IMR-90 (cell line): ENCODE measurements around the gene RAB27B.

Experiments
- BHLHE40 ChIP-seq: fragments of 150-350 bp; IDR thresholded peaks from 2 replicates; pipeline ENCODE4 v1.6.1; 2016; ENCODE audit warnings: mild to moderate bottlenecking, low read depth, low read length
- CEBPB ChIP-seq: IDR thresholded peaks from 2 replicates; pipeline ENCODE4 v1.6.1; 2012; ENCODE audit warnings: low read depth, low read length, improper control_type of control experiment
- CTCF ChIP-seq: conservative IDR thresholded peaks from 2 replicates; pipeline ENCODE4 v1.5.1; 2012; ENCODE audit warnings: mild to moderate bottlenecking, low read depth, low read length, improper control_type of control experiment
- FOS ChIP-seq: fragments of 150-350 bp; IDR thresholded peaks from 2 replicates; pipeline ENCODE4 v1.6.1; 2016; ENCODE audit warnings: low read depth, low read length
- MAFK ChIP-seq: IDR thresholded peaks from 2 replicates; pipeline ENCODE4 v1.6.1; 2012; ENCODE audit warnings: low read depth, low read length, improper control_type of control experiment
- MAZ ChIP-seq: IDR thresholded peaks from 2 replicates; pipeline ENCODE4 v1.6.1; 2012; ENCODE audit warnings: low read depth, mild to moderate bottlenecking, low read length, improper control_type of control experiment, moderate library complexity, borderline replicate concordance
- MXI1 ChIP-seq: IDR thresholded peaks from 2 replicates; pipeline ENCODE4 v1.6.1; 2012; ENCODE audit warnings: low read depth, mild to moderate bottlenecking, low read length, moderate library complexity, borderline replicate concordance
- NFE2L2 ChIP-seq: fragments of 150-350 bp; IDR thresholded peaks from 2 replicates; pipeline ENCODE4 v1.6.1; 2016; ENCODE audit warnings: low read depth, mild to moderate bottlenecking, low read length
- POLR2A ChIP-seq: IDR thresholded peaks from 2 replicates; pipeline ENCODE4 v1.6.1; 2012; ENCODE audit warnings: mild to moderate bottlenecking, low read depth, low read length
- RAD21 ChIP-seq: IDR thresholded peaks from 2 replicates; pipeline ENCODE4 v1.6.1; 2012; ENCODE audit warnings: low read length, improper control_type of control experiment
- RFX5 ChIP-seq: IDR thresholded peaks from 2 replicates; pipeline ENCODE4 v1.8.0; 2012; ENCODE audit warnings: low read depth, mild to moderate bottlenecking, low read length, moderate library complexity
- USF2 ChIP-seq: fragments of 150-350 bp; IDR thresholded peaks from 2 replicates; pipeline ENCODE4 v1.6.1; 2017; ENCODE audit warnings: mild to moderate bottlenecking, antibody characterized with exemption, low read length, low read depth

- TF ChIP-seq MAFK = no peak
- no peak for TF ChIP-seq CTCF
- no peak for TF ChIP-seq BHLHE40
- no peak for TF ChIP-seq POLR2A
- no peak for TF ChIP-seq CEBPB
- no peak for TF ChIP-seq RAD21
- TF ChIP-seq RFX5 = no peak
- no peak for TF ChIP-seq USF2
- TF ChIP-seq NFE2L2 = no peak
- no peak for TF ChIP-seq FOS
- TF ChIP-seq MAZ = no peak
- no peak for TF ChIP-seq MXI1
Observed at GRCh38 chr18:54932472-54932871, 104.2 kb downstream of the RAB27B start.
